ENCODE measurements around the gene HOXB2.

DNA sequence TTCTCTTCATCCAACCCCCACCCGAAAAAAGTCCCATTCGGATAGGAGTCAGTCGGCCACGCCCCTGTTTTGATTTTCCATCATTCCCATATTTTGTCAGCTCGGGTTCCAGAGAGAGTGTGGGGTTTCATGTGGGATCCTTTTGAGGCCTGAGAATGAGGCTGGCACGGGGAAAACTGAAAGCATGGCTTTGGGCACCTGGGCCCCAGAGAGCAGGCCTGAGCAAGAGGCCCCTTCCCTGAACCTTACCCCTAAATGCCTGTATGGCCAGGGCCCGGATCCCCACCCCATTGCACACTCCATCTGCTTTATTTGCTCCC lies 37.8 kb upstream of the HOXB2 start:
- no peak for TF ChIP-seq EZH2 (IDR thresholded peaks at IDR 0.05; ENCODE audit: low read depth)
- TF ChIP-seq, protein P1, sequence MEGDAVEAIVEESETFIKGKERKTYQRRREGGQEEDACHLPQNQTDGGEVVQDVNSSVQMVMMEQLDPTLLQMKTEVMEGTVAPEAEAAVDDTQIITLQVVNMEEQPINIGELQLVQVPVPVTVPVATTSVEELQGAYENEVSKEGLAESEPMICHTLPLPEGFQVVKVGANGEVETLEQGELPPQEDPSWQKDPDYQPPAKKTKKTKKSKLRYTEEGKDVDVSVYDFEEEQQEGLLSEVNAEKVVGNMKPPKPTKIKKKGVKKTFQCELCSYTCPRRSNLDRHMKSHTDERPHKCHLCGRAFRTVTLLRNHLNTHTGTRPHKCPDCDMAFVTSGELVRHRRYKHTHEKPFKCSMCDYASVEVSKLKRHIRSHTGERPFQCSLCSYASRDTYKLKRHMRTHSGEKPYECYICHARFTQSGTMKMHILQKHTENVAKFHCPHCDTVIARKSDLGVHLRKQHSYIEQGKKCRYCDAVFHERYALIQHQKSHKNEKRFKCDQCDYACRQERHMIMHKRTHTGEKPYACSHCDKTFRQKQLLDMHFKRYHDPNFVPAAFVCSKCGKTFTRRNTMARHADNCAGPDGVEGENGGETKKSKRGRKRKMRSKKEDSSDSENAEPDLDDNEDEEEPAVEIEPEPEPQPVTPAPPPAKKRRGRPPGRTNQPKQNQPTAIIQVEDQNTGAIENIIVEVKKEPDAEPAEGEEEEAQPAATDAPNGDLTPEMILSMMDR (conservative IDR thresholded peaks at IDR 0.05), result no peak
